IMR-90 (cell line): ENCODE measurements around the gene NOTO. TPM values are rescaled to one million over a fixed set of nuclear protein-coding genes. Genes with fewer than 3 reads are reported as not detected.
A peak's percentile ranks its signal among the peaks of the same experiment; 100 is the strongest.

Source experiments
- ATAC-seq: fragments of 200-7000 bp; cut with Tn5 transposase; 2 replicates; pipeline ENCODE4 v1.9.1; 2020; ENCODE audit warnings: low read depth, mild to moderate bottlenecking, moderate library complexity
- BruUV-seq: library from RNA; stranded (reverse); fragments of 400-500 nt; replicated peaks from 2 replicates; lab custom pipeline; 2021; lab: Mats Ljungman, UMichigan
- CTCF ChIA-PET: fragments of 300-600 bp; formaldehyde crosslinking; extraction: SDS; loops from one replicate; lab custom pipeline; 2021; ENCODE audit warnings: antibody characterized with exemption; lab: Yijun Ruan, JAX
- POLR2A ChIA-PET: fragments of 300-600 bp; sonication (Branson Sonifier 250); formaldehyde crosslinking; loops from one replicate; lab custom pipeline; 2022; ENCODE audit warnings: antibody characterized with exemption; ENCODE audit not compliant: unreplicated experiment; lab: Charles Lee
- DNase-seq: peaks from one replicate; pipeline ENCODE4 v3.0.0; 2013
- H2AFZ ChIP-seq: replicated peaks from 2 replicates; pipeline ENCODE3; 2013; ENCODE audit warnings: low read length, mild to moderate bottlenecking; ENCODE audit not compliant: poor library complexity
- H2AK5ac ChIP-seq: 2 replicates; pipeline ENCODE4 v1.6.1; 2013; ENCODE audit warnings: low read depth, low read length, inconsistent platforms
- H2AK9ac ChIP-seq: replicated peaks from 2 replicates; pipeline ENCODE3; 2013; ENCODE audit warnings: mild to moderate bottlenecking, low read depth, low read length, moderate library complexity; ENCODE audit not compliant: poor library complexity
- H2BK120ac ChIP-seq: 2 replicates; pipeline ENCODE4 v1.6.1; 2013; ENCODE audit warnings: low read depth, low read length, inconsistent platforms
- H2BK15ac ChIP-seq: 3 replicates; pipeline ENCODE4 v1.6.1; 2013; ENCODE audit warnings: low read depth, low read length, inconsistent platforms
- H2BK20ac ChIP-seq: 2 replicates; pipeline ENCODE4 v1.6.1; 2013; ENCODE audit warnings: low read depth, mild to moderate bottlenecking, inconsistent platforms, low read length, moderate library complexity
- H2BK5ac ChIP-seq: 2 replicates; pipeline ENCODE4 v1.6.1; 2013; ENCODE audit warnings: mild to moderate bottlenecking, low read depth, low read length, inconsistent platforms; ENCODE audit not compliant: poor library complexity, severe bottlenecking
- H3K14ac ChIP-seq: replicated peaks from 2 replicates; pipeline ENCODE4 v1.6.1; 2013; ENCODE audit warnings: low read depth, low read length, inconsistent platforms
- H3K18ac ChIP-seq: 2 replicates; pipeline ENCODE4 v1.6.1; 2013; ENCODE audit warnings: low read depth, low read length, control low read depth
- H3K23ac ChIP-seq: 2 replicates; pipeline ENCODE4 v1.6.1; 2013; ENCODE audit warnings: low read depth, low read length, inconsistent platforms
- H3K27ac ChIP-seq: 2 replicates; pipeline ENCODE4 v1.5.1; 2013; ENCODE audit warnings: mild to moderate bottlenecking, control low read depth, low read length; ENCODE audit not compliant: insufficient read depth
- H3K27me3 ChIP-seq: 2 replicates; pipeline ENCODE4 v1.6.1; 2013; ENCODE audit warnings: low read length; ENCODE audit not compliant: control insufficient read depth, insufficient read depth
- H3K36me3 ChIP-seq: 2 replicates; pipeline ENCODE4 v1.6.1; 2013; ENCODE audit warnings: low read length, mixed read lengths; ENCODE audit not compliant: control insufficient read depth, insufficient read depth
- H3K4ac ChIP-seq: 2 replicates; pipeline ENCODE4 v1.6.1; 2013; ENCODE audit warnings: low read depth, low read length, inconsistent platforms
- H3K4me1 ChIP-seq: 2 replicates; pipeline ENCODE4 v1.6.1; 2013; ENCODE audit warnings: low read length, mixed read lengths; ENCODE audit not compliant: control insufficient read depth, insufficient read depth
- H3K4me2 ChIP-seq: 2 replicates; pipeline ENCODE4 v1.6.1; 2013; ENCODE audit warnings: low read depth, mild to moderate bottlenecking, control low read depth, low read length, moderate library complexity
- H3K4me3 ChIP-seq: 2 replicates; pipeline ENCODE4 v1.5.1; 2013; ENCODE audit warnings: low read depth, mild to moderate bottlenecking, control low read depth, low read length, moderate library complexity; ENCODE audit not compliant: insufficient read depth
- H3K56ac ChIP-seq: 2 replicates; pipeline ENCODE4 v1.6.1; 2013; ENCODE audit warnings: low read length, inconsistent platforms; ENCODE audit not compliant: insufficient read depth; ENCODE audit errors: extremely low read depth
- H3K79me1 ChIP-seq, 2 experiments: 2 replicates each; pipeline ENCODE4 v1.6.1; 2013; ENCODE audit warnings: low read length in 2 of 2, inconsistent platforms in 1 of 2, low read depth in 1 of 2
- H3K9ac ChIP-seq: 2 replicates; pipeline ENCODE4 v1.6.1; 2013; ENCODE audit warnings: low read depth, low read length, control low read depth
- H3K9me1 ChIP-seq: 2 replicates; pipeline ENCODE4 v1.6.1; 2013; ENCODE audit warnings: low read length, inconsistent platforms; ENCODE audit not compliant: insufficient read depth
- H3K9me3 ChIP-seq: 2 replicates; pipeline ENCODE4 v1.6.1; 2013; ENCODE audit warnings: low read length; ENCODE audit not compliant: control insufficient read depth, insufficient read depth
- H4K20me1 ChIP-seq: 2 replicates; pipeline ENCODE4 v1.6.1; 2013; ENCODE audit warnings: low read length, inconsistent platforms; ENCODE audit not compliant: insufficient read depth
- H4K5ac ChIP-seq: 2 replicates; pipeline ENCODE4 v1.6.1; 2013; ENCODE audit warnings: mild to moderate bottlenecking, low read depth, low read length, control low read depth
- H4K8ac ChIP-seq, 2 experiments: 2 replicates each; pipeline ENCODE4 v1.6.1; 2013; ENCODE audit warnings: low read depth in 2 of 2, low read length in 2 of 2, control low read depth in 1 of 2, inconsistent platforms in 1 of 2
- H4K91ac ChIP-seq: 2 replicates; pipeline ENCODE4 v1.6.1; 2013; ENCODE audit warnings: low read depth, low read length, inconsistent platforms; ENCODE audit not compliant: insufficient read depth
- CEBPB ChIP-seq: IDR thresholded peaks from 2 replicates; pipeline ENCODE4 v1.6.1; 2012; ENCODE audit warnings: low read depth, low read length, improper control_type of control experiment
- CHD1 ChIP-seq: IDR thresholded peaks from 2 replicates; pipeline ENCODE4 v1.6.1; 2012; ENCODE audit warnings: low read depth, low read length, improper control_type of control experiment
- CTCF ChIP-seq: conservative IDR thresholded peaks from 2 replicates; pipeline ENCODE4 v1.5.1; 2012; ENCODE audit warnings: mild to moderate bottlenecking, low read depth, low read length, improper control_type of control experiment
- ELK1 ChIP-seq: fragments of 150-350 bp; IDR thresholded peaks from 2 replicates; pipeline ENCODE4 v1.6.1; 2016; ENCODE audit warnings: low read depth, mild to moderate bottlenecking, low read length, moderate library complexity, borderline replicate concordance
- MAFK ChIP-seq: IDR thresholded peaks from 2 replicates; pipeline ENCODE4 v1.6.1; 2012; ENCODE audit warnings: low read depth, low read length, improper control_type of control experiment
- MAZ ChIP-seq: IDR thresholded peaks from 2 replicates; pipeline ENCODE4 v1.6.1; 2012; ENCODE audit warnings: low read depth, mild to moderate bottlenecking, low read length, improper control_type of control experiment, moderate library complexity, borderline replicate concordance
- RCOR1 ChIP-seq: IDR thresholded peaks from 2 replicates; pipeline ENCODE4 v1.6.1; 2012; ENCODE audit warnings: mild to moderate bottlenecking, low read length, improper control_type of control experiment; ENCODE audit not compliant: insufficient replicate concordance
- WGBS, 2 experiments: methylation state at CpG; one replicate each; pipeline versions ENCODE4 v1.1.5 to v1.1.7; 2013; ENCODE audit warnings: missing lambda C conversion rate in 2 of 2; ENCODE audit not compliant: insufficient read length in 1 of 2; ENCODE audit errors: extremely low coverage in 2 of 2; 5-methylcytosine and 5-hydroxymethylcytosine counted together
- dilution Hi-C: fragments of 300-500 bp; cut with HindIII; formaldehyde crosslinking; loops from one replicate; pipeline ENCODE4 v1.14.3; 2018; ENCODE audit warnings: low sequenced_read_pairs; ENCODE audit not compliant: unreplicated experiment
- in situ Hi-C: fragments of 300-500 bp; cut with MboI; formaldehyde crosslinking; loops from 3 replicates; pipeline ENCODE4 v1.14.3; 2019; ENCODE audit warnings: low sequenced_read_pairs, inconsistent platforms, mixed read lengths
- intact Hi-C: fragments of 100-400 bp; cut with micrococcal nuclease; formaldehyde crosslinking; loops from 2 replicates; pipeline ENCODE4 v1.10.0; 2022
- polyA plus RNA-seq, 3 experiments: library from polyadenylated mRNA; depleted of rRNA; stranded (reverse); fragments of >200 nt; gene quantifications; 2 replicates each; pipeline ENCODE4 v1.2.3, GENCODE V29; 2012; ENCODE audit warnings: low replicate concordance in 1 of 3
- total RNA-seq: library from RNA; depleted of rRNA; stranded (reverse); fragments of >200 nt; gene quantifications from 2 replicates; pipeline ENCODE4 v1.2.3, GENCODE V29; 2012

The NOTO gene
- total and polyA plus RNA-seq, 2 of the 4 experiments (the other 2 are of a cell fraction) = not detected

GRCh38 chr2:73177645-73178255 is 24.6 kb upstream of the NOTO start:
- H2BK5ac ChIP-seq = no peak overlapping the region
- ATAC-seq (peak; percentile 3), DNase-seq (no peak)
- TF ChIP-seq CHD1 (no peak), ELK1 (no peak), CEBPB (no peak), MAFK (no peak), MAZ (no peak), CTCF (no peak), RCOR1 (no peak)
- no peak overlapping the region for H4K91ac ChIP-seq
- no peak overlapping the region for H3K27ac ChIP-seq
- dilution Hi-C loops = no loop called here
- peak overlapping the region; percentile 89 for H2AFZ ChIP-seq
- no peak overlapping the region for H3K23ac ChIP-seq
- no peak overlapping the region for H3K4ac ChIP-seq
- ChIA-PET CTCF (interaction anchor here (0.6 to 2.4 kb wide), 13 partner anchors 11 to 367 kb away, joined by 3 to 15 read pairs (median 5); partner anchors contain the start of genes NOTO and SPR), POLR2A (no interaction called here)
- in situ Hi-C loops = no loop called here
- no peaks in the 10 kb centered on the region for H3K36me3 ChIP-seq
- no peak overlapping the region for H2BK120ac ChIP-seq
- H3K14ac ChIP-seq = no peak overlapping the region
- no peak overlapping the region for H2BK20ac ChIP-seq
- no peak overlapping the region for H2AK9ac ChIP-seq
- peak overlapping the region; percentile 59 for H3K4me2 ChIP-seq
- WGBS, 2 experiments = 4% methylated on average over 5 of the region's 12 CpGs; no CpG with 5 or more reads in 1 of the 2 experiments
- H3K9ac ChIP-seq = no peak overlapping the region
- H2BK15ac ChIP-seq = no peak overlapping the region
- no peak overlapping the region for H4K8ac ChIP-seq
- H2AK5ac ChIP-seq = no peak overlapping the region
- no peaks in the 10 kb centered on the region for H3K79me1 ChIP-seq
- no peaks in the 10 kb centered on the region for H4K20me1 ChIP-seq
- H3K56ac ChIP-seq = no peak overlapping the region
- no TSS peak for BruUV-seq
- H3K9me3 ChIP-seq = no peaks in the 10 kb centered on the region
- H3K4me1 ChIP-seq = 0 out of 2 replicates have a peak, but pooled peaks cover 2% of the 10 kb centered on the region
- no peak overlapping the region for H3K4me3 ChIP-seq
- no peaks in the 10 kb centered on the region for H3K9me1 ChIP-seq
- H3K18ac ChIP-seq = no peak overlapping the region
- no peak overlapping the region for H4K5ac ChIP-seq
- peaks cover 47% of the 10 kb centered on the region for H3K27me3 ChIP-seq
- intact Hi-C loops = loop anchor here (1.0 to 5.0 kb wide), 3 partner anchors 37 to 285 kb away; partner anchors contain the start of gene SMYD5
